Neural cell (in vitro differentiated cells): ENCODE results near the gene SUSD6. TPM values are rescaled to one million over a fixed set of nuclear protein-coding genes. Genes with fewer than 3 reads are reported as not detected.

Source experiments
- H2AFZ ChIP-seq: fragments of 200-600, 300-800 bp; sonication (generic), shearing (Covaris generic); 2 replicates; pipeline ENCODE4 v1.6.0; 2014; ENCODE audit warnings: low read depth, mild to moderate bottlenecking, antibody characterized with exemption, low read length, moderate library complexity
- H3F3A ChIP-seq: fragments of 200-600 bp; shearing (Covaris generic); 2 replicates; pipeline ENCODE4 v1.6.1; 2016; ENCODE audit warnings: mild to moderate bottlenecking, moderate library complexity, mixed read lengths, antibody characterized with exemption, low read length; ENCODE audit not compliant: insufficient read depth, poor library complexity, severe bottlenecking
- H3K27ac ChIP-seq: fragments of 200-600, 300-800 bp; sonication (generic), shearing (Covaris generic); 2 replicates; pipeline ENCODE4 v1.5.1; 2014; ENCODE audit warnings: mild to moderate bottlenecking, low read length, moderate library complexity
- H3K27me3 ChIP-seq: fragments of 300-800, 200-600 bp; sonication (generic), shearing (Covaris generic); 2 replicates; pipeline ENCODE4 v1.6.0; 2014; ENCODE audit warnings: mild to moderate bottlenecking, low read depth, low read length, moderate library complexity; ENCODE audit not compliant: insufficient read depth
- H3K36me3 ChIP-seq: fragments of 300-800, 200-600 bp; sonication (generic), shearing (Covaris generic); 2 replicates; pipeline ENCODE4 v1.5.1; 2014; ENCODE audit warnings: mild to moderate bottlenecking, antibody characterized with exemption, low read length, moderate library complexity; ENCODE audit not compliant: insufficient read depth
- H3K4me2 ChIP-seq: fragments of 300-800, 200-600 bp; sonication (generic), shearing (Covaris generic); 2 replicates; pipeline ENCODE4 v1.6.0; 2014; ENCODE audit warnings: mild to moderate bottlenecking, low read length
- H3K4me3 ChIP-seq: fragments of 300-800, 200-600 bp; sonication (generic), shearing (Covaris generic); 2 replicates; pipeline ENCODE4 v1.5.1; 2014; ENCODE audit warnings: mild to moderate bottlenecking, low read length, moderate library complexity
- H3K79me2 ChIP-seq: fragments of 200-600 bp; shearing (Covaris generic); replicated peaks from 2 replicates; pipeline ENCODE4 v1.6.0; 2014; ENCODE audit warnings: mild to moderate bottlenecking, low read length, moderate library complexity; ENCODE audit not compliant: insufficient read depth
- H3K9ac ChIP-seq: fragments of 300-800, 200-600 bp; sonication (generic), shearing (Covaris generic); 2 replicates; pipeline ENCODE4 v1.6.1; 2016; ENCODE audit warnings: mild to moderate bottlenecking, low read length, mixed read lengths
- H3K9me2 ChIP-seq: fragments of 200-600 bp; shearing (Covaris generic); 2 replicates; pipeline ENCODE4 v1.6.1; 2016; ENCODE audit warnings: mild to moderate bottlenecking, low read length, mixed read lengths; ENCODE audit not compliant: insufficient read depth
- H3K9me3 ChIP-seq: fragments of 200-600, 300-800 bp; sonication (generic), shearing (Covaris generic); 2 replicates; pipeline ENCODE4 v1.6.1; 2016; ENCODE audit warnings: mild to moderate bottlenecking, mixed run types, low read length, moderate library complexity, mixed read lengths
- H4K20me1 ChIP-seq: fragments of 200-600 bp; shearing (Covaris generic); 2 replicates; pipeline ENCODE4 v1.6.1; 2016; ENCODE audit warnings: mild to moderate bottlenecking, mixed run types; ENCODE audit not compliant: insufficient read depth
- CTCF ChIP-seq: fragments of 450-650 bp; IDR thresholded peaks from 2 replicates; pipeline ENCODE4 v1.5.1; 2014; ENCODE audit warnings: antibody characterized with exemption, mild to moderate bottlenecking, moderate library complexity; ENCODE audit not compliant: poor library complexity, severe bottlenecking
- EP300 ChIP-seq: fragments of 450-650 bp; conservative IDR thresholded peaks from 2 replicates; pipeline ENCODE4 v1.6.1; 2014; ENCODE audit warnings: antibody characterized with exemption, mild to moderate bottlenecking, moderate library complexity; ENCODE audit not compliant: poor library complexity, severe bottlenecking
- EZH2 ChIP-seq: fragments of 200-600, 300-800 bp; shearing (Covaris generic), sonication (generic); IDR thresholded peaks from 2 replicates; pipeline ENCODE4 v1.6.1; 2014; ENCODE audit warnings: antibody characterized with exemption, low read length, borderline replicate concordance, mild to moderate bottlenecking; ENCODE audit not compliant: insufficient read depth, poor library complexity, severe bottlenecking
- MXI1 ChIP-seq: fragments of 450-650 bp; conservative IDR thresholded peaks from 2 replicates; pipeline ENCODE4 v1.6.1; 2014; ENCODE audit warnings: antibody characterized with exemption, mild to moderate bottlenecking; ENCODE audit not compliant: poor library complexity, severe bottlenecking
- POLR2AphosphoS5 ChIP-seq: IDR thresholded peaks from 2 replicates; pipeline ENCODE4 v1.6.1; 2012
- RAD21 ChIP-seq: fragments of 450-650 bp; conservative IDR thresholded peaks from 2 replicates; pipeline ENCODE4 v1.6.1; 2014; ENCODE audit warnings: antibody characterized with exemption, mild to moderate bottlenecking, moderate library complexity
- REST ChIP-seq: IDR thresholded peaks from 2 replicates; pipeline ENCODE4 v1.6.1; 2012; ENCODE audit warnings: borderline replicate concordance
- SMC3 ChIP-seq: fragments of 450-650 bp; conservative IDR thresholded peaks from 2 replicates; pipeline ENCODE4 v1.6.1; 2014; ENCODE audit warnings: antibody characterized with exemption, mild to moderate bottlenecking, moderate library complexity; ENCODE audit not compliant: poor library complexity
- TAF1 ChIP-seq: IDR thresholded peaks from 2 replicates; pipeline ENCODE4 v1.6.1; 2012; ENCODE audit warnings: low read depth
- polyA plus RNA-seq: library from polyadenylated mRNA; depleted of rRNA; stranded (reverse); fragments of >200 nt; gene quantifications from 2 replicates; pipeline ENCODE4 v1.2.3, GENCODE V29; 2014

SUSD6 gene
- polyA plus RNA-seq, 1 donor from 2014 or later = 5.1 TPM

- no peak for TF ChIP-seq EP300
- TF ChIP-seq POLR2AphosphoS5 = no peak
- no peak for TF ChIP-seq RAD21
- TF ChIP-seq REST = no peak
- TF ChIP-seq MXI1 = no peak
- TF ChIP-seq TAF1 = no peak
- TF ChIP-seq EZH2 = no peak
- TF ChIP-seq SMC3 = no peak
- TF ChIP-seq CTCF = no peak
- Histone ChIP-seq H3K27me3 (no peaks in the 10 kb centered on the region), H3K4me2 (no peak overlapping the region), H3K9me3 (peaks cover 7% of the 10 kb centered on the region), H3K27ac (no peak overlapping the region), H4K20me1 (no peaks in the 10 kb centered on the region), H3K9ac (no peak overlapping the region), H3F3A (no peaks in the 10 kb centered on the region), H3K36me3 (no peaks in the 10 kb centered on the region), H3K4me3 (no peak overlapping the region), H3K9me2 (no peaks in the 10 kb centered on the region), H3K79me2 (no peaks in the 10 kb centered on the region), H2AFZ (no peak overlapping the region)
These were observed 43.8 kb upstream of the SUSD6 start for GRCh38 chr14:69567563-69567962.

GRCh38 chr14:69569859-69570258 is 41.5 kb upstream of the SUSD6 start:
- Histone ChIP-seq H3K9ac (no peak overlapping the region), H3K9me3 (peaks cover 7% of the 10 kb centered on the region), H3K27ac (no peak overlapping the region), H3K27me3 (no peaks in the 10 kb centered on the region), H3K4me2 (no peak overlapping the region), H3F3A (no peaks in the 10 kb centered on the region), H2AFZ (no peak overlapping the region), H3K79me2 (no peaks in the 10 kb centered on the region), H3K9me2 (no peaks in the 10 kb centered on the region), H3K36me3 (no peaks in the 10 kb centered on the region), H4K20me1 (no peaks in the 10 kb centered on the region), H3K4me3 (no peak overlapping the region)
- no peak for TF ChIP-seq EP300
- no peak for TF ChIP-seq RAD21
- no peak for TF ChIP-seq TAF1
- TF ChIP-seq EZH2 = no peak
- no peak for TF ChIP-seq POLR2AphosphoS5
- no peak for TF ChIP-seq REST
- no peak for TF ChIP-seq SMC3
- TF ChIP-seq MXI1 = no peak
- TF ChIP-seq CTCF = no peak
